Stimulated activated CD8-positive, alpha-beta memory T cell treated with anti-CD3 and anti-CD28 coated beads, Interleukin-4, amount 100 ng/mL, for 1 hour (primary cell): ENCODE data around the gene LRRC26.
A peak's percentile ranks its signal among the peaks of the same experiment; 100 is the strongest.

Source experiments
- DNase-seq, 2 donors: peaks; one replicate each; pipeline ENCODE4 v3.0.0-alpha.2; 2020; ENCODE audit warnings: low read depth in 2 of 2, low spot score in 1 of 2

LRRC26 gene

GRCh38 chr9:137199411-137200121 is 29.7 kb upstream of the LRRC26 start:
- DNase-seq: no peak

DNA sequence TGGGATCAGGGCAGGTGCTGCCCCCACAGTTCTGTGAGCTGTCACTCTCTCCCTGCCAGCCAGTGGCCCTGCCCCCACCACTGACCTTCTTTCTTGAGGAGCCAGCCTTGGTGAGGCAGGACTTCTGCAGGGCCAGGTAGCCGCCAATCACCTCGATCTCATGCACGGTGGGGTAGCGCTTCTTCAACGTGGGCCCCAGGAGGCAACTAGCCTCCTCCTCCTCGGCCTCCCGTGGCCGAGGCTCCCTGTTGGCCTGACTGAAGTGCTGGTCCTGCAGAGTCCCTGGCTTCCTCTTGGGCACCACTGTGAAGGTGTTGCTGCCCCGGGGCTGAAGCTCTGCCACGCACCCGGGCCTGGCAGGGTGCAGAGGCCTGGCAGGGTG is 29.0 kb upstream of the LRRC26 start:
- no peak for DNase-seq

DNA sequence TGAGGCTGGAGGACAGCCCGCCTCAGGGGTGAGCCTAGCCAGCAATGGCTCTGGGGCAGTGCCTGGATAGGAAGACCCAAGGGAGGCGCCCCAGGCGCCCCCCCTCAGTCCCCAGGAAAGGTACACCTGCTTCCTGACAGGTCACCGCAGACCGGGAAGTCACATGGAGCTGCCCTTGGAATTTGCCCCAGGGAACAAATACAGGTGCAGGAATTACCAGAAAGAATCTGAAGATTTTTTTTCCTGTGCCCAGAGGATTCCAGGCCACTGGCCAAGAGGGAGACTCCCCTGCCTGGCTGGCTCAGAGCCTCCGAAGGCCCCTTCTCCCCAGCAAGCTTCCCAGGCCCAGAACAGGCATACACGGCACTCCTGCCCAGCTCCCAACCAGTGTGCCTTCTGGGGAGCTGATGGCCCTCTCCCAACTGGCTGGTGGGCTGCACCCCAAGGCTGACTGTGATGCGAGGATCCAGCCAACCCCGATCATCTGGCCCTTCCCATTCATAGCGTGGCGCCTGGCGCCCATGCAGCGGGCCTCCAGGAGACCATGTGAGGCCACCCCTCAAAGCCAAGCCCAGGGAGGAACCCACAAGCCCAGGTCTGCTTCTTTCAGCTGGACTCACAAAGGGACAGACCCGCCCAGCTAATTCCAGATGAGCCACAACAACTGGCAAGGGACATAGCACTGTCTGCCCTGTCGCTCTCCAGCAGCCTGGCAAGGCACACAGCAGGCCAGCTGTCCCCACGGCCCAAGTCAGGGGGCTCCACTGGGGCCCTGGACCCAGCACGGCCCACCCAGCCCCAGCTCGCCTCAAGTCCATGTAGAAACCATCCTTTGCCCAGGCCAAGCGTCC is 28.4 kb upstream of the LRRC26 start:
- no peak for DNase-seq

DNA sequence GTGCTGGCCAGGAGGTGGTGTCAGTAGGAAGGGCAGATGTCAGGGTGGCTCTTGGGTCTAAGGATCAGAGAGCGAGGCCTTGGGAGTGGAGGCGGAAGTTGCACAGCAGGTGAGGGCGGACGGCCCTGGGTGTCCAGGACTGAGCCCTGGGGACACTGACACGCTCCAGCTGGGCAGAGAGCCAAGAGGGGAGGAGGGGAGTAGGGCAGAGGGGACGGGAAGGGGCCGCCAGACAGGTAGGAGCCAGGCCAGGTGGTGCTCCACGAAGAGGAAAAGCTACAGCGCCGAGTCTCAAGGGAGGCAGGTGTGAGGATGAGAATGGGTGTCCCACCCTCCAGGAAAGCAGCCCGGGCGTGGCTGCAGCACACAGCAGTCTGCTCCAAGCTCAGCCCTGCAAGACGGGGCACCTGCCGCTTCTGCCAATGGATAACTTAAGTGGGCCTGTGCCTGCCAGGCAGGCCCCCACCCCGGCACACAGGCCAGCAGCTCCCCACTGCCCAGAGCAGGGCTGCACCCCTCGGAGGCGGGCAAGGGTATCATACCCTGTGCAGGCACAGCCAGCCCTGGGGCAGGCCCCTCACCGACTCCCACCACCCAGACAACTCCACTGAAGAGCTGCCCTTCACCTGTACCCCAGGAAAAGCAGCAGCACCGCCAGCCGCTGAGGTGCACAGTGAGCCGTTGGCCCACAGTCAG is 25.8 kb upstream of the LRRC26 start:
- no peak for DNase-seq

GRCh38 chr9:137194909-137195308 is 25.1 kb upstream of the LRRC26 start:
- DNase-seq: no peak

DNA sequence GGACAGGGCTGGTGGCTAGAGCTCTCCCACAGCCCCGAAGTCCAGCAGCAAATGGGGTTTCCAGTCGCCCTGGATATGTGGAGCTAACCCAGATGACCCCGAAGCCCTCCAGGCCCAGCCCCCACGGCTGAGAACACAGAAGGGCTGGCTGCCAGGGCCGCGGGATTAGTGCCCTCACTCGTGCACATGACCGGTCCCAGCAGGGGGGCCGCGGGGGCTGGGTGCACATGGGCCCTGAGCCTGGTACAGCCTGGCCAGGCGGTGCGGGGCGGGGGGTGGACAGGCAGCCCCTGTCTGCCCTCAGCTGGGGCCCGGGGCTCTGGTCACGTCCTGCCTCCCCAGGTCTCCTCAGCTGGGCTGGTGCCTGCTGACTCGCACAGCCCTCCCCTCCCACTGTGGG is 24.5 kb upstream of the LRRC26 start:
- DNase-seq: no peak

DNA sequence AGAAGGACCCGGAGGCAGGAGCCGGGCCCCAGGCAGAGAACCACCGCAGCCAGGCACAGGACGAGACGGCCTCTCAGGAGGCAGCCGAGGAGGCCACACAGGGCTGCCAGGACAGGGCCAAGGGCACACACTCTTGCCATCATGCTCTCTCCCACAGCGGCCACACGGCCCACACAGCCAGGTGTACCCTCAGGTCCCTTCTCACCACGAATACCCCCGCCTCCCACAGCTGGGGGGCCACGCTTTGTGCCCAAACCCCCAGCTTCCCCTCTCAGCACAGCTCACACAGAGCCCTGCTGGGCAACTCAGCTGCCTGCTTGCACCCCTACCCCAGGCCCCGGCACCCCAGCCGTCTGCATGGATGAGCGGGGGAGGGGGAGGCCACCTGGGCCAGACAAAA is 23.9 kb upstream of the LRRC26 start:
- DNase-seq: no peak

- DNase-seq: no peak
These were observed 23.0 kb upstream of the LRRC26 start for GRCh38 chr9:137192859-137193258.

DNA sequence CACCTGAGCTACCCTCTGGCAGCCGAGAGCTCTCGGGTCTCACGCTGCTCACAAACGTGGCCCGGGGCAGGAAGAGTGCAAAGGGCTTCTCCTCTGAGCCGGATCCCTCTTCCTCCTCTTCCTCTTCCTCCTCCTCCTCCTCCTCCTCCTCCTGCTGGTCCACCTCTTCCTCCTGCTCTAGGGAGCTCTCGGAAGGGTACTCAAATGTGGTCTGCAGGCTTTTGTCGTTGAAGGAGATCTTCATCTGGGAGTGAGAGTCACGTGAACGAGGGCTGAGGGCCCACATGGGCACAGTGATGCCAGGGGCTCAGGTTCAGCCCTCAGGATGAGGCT is 22.6 kb upstream of the LRRC26 start:
- no peak for DNase-seq

GRCh38 chr9:137191691-137192447 is 22.0 kb upstream of the LRRC26 start:
- DNase-seq: no peak

DNA sequence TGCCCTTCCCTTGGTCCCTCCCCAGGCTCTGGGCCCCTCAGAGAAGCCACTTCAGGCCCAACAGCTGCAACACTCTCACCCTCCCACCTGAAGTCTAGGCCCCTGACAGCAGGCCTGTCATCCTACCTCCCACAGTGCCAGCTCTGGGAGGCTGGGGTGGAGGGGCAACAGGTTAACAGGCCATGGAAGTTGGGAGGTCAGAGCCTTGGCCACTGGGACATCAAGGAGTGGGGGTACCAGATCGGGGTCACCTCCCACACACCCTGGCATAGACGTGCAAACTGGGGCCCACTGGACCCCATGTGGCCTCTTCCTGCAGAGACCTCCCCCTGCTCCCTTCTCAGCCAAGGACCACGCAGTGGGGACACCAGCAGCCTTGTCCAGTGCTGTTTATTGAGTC is 21.4 kb upstream of the LRRC26 start:
- no peak for DNase-seq

- no peak for DNase-seq
These were observed 20.5 kb upstream of the LRRC26 start for GRCh38 chr9:137190315-137190856.

GRCh38 chr9:137189297-137190295 is 19.7 kb upstream of the LRRC26 start:
- DNase-seq: no peak

- peak; percentile 75 to 85 for DNase-seq
These were observed 18.8 kb upstream of the LRRC26 start, which contains the start of the genes ANAPC2 and SSNA1 for GRCh38 chr9:137188490-137189296. ANAPC2 (minus strand) TSS chr9:137188560; CDS start chr9:137188532, 28 bp downstream. SSNA1 (plus strand) TSS chr9:137188676; CDS start chr9:137188727, 51 bp downstream.

DNA sequence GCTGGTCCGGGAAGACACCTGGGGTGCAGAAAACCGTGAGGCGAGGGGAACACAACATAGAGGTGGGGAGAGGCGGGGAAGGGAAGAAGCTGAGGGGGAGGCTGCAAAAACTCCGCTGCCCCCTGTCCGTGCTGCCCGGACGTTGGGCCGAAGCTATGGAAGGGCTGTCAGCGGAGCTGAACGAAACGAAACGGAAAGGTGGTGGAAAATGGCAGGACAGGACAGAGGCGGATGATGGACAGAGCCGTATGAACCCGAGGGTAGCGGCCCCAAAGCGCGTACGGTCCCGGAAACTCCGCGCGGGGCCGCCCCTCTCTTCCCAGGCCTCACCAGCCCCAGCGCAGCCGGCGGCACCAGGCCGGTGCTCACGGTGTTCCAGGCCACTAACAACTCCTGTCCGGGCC is 18.2 kb upstream of the LRRC26 start:
- DNase-seq: no peak

- no peak for DNase-seq
These were observed 17.5 kb upstream of the LRRC26 start for GRCh38 chr9:137187386-137187785.

GRCh38 chr9:137186385-137186784 is 16.5 kb upstream of the LRRC26 start:
- DNase-seq: no peak

GRCh38 chr9:137185921-137186320 is 16.1 kb upstream of the LRRC26 start:
- no peak for DNase-seq
